Measurements from ENCODE around the gene SPATA18.
"Not testable (repeated sequence)": the region's sequence is repeated elsewhere in the genome, so short reads cannot be mapped to it uniquely, and the experiment has no call there.

The SPATA18 gene

GRCh38 chr4:52107745-52108144 lies 56.6 kb downstream of the SPATA18 start:
- peak; percentile 10 for DNase-seq

GRCh38 chr4:52110171-52110570 lies 59.1 kb downstream of the SPATA18 start:
- DNase-seq, result no peak

GRCh38 chr4:52111995-52112394 lies 60.9 kb downstream of the SPATA18 start:
- no peak for DNase-seq

- DNase-seq, result no peak
These were observed 61.3 kb downstream of the SPATA18 start for GRCh38 chr4:52112411-52112810.

GRCh38 chr4:52116641-52117040 lies 65.5 kb downstream of the SPATA18 start:
- DNase-seq, result no peak

- no peak for DNase-seq
These were observed 75.1 kb downstream of the SPATA18 start for GRCh38 chr4:52126226-52126625.

- no peak for DNase-seq
These were observed 75.9 kb downstream of the SPATA18 start for GRCh38 chr4:52126966-52127365.

GRCh38 chr4:52135171-52135570 lies 84.1 kb downstream of the SPATA18 start:
- DNase-seq, result no peak

GRCh38 chr4:52137152-52137551 lies 86.0 kb downstream of the SPATA18 start:
- not testable (repeated sequence) for DNase-seq

- no peak for DNase-seq
These were observed 91.7 kb downstream of the SPATA18 start for GRCh38 chr4:52142816-52143215.

- DNase-seq, result peak; percentile 5
These were observed 92.7 kb downstream of the SPATA18 start for GRCh38 chr4:52143815-52144214.

- no peak for DNase-seq
These were observed 93.3 kb downstream of the SPATA18 start for GRCh38 chr4:52144372-52144771.
